CD1c-positive myeloid dendritic cell (primary cell): ENCODE data around the gene NOS1AP.

Source experiments
- DNase-seq: peaks from one replicate; pipeline ENCODE4 v3.0.0-alpha.2; 2016; ENCODE audit errors: extremely low spot score

The NOS1AP gene

GRCh38 chr1:162218546-162218945 lies 149.1 kb downstream of the NOS1AP start:
- no peak for DNase-seq

GRCh38 chr1:162218975-162219374 lies 149.5 kb downstream of the NOS1AP start:
- no peak for DNase-seq

GRCh38 chr1:162219461-162219860 lies 150.0 kb downstream of the NOS1AP start:
- no peak for DNase-seq

DNA sequence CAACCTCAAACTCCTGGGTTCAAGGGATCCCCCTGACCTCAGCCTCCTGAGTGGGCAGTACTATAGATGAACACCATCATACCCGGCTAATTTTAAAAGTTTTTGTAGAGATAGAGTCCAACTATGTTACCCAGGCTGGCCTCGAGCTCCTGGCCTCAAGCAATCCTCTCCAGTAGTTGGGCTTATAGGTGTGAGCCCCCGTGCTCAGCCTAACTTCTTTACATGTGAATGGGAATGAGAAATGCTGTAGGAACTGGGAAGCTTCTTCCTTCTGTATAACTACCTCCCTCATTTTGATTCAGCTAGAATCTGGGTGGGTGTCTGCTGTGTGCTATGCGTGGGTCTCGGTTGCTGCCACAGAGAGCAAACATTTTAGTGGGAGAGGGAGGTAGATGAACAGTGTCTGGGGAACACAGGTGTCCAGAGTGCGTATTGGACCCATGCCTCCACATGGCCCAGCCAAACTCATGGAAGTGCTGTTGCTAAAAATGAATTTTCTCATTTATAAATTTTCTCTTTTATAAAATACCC lies 150.6 kb downstream of the NOS1AP start:
- no peak for DNase-seq

- no peak for DNase-seq
Measured at GRCh38 chr1:162222014-162222413, 152.5 kb downstream of the NOS1AP start.

- DNase-seq = no peak
Measured at GRCh38 chr1:162222730-162223129, 153.2 kb downstream of the NOS1AP start.

DNA sequence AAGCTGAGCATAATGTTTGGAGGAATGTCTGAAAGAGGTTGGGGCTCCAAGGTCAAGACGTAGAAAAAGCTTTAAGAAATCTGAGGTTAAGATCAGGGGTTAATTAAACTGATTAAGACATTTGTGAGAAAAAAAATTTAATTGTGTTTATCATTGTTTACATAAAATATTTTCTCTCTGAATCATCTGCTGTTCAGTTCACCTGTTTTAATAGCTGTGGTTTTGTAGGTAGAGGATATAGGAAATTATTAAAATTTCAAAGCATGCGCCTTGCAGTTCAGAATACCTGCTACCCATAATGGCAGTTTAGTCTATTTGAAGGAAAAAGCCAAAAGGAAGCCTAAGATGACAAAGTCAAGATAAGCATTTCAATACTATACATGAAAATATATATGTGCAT lies 154.0 kb downstream of the NOS1AP start:
- DNase-seq = no peak

DNA sequence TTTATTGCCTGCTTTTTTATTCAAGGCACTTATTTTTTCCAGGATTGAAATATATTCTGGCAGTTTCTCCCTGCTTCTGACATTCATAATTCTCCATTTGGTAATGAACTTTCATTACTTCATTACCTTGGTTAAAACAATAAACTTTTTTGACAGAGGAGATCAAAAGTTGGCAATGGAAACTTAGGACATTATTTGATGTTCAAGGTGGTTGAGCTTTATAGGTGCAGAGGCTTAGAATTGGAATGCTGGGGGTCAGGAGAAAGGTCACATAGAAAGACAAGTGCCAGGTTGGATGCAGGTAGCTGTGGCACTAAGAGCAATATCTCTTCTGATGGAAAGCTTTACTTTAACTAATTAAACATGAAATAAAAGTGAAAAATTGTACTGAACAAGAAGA lies 154.8 kb downstream of the NOS1AP start:
- DNase-seq = no peak

DNA sequence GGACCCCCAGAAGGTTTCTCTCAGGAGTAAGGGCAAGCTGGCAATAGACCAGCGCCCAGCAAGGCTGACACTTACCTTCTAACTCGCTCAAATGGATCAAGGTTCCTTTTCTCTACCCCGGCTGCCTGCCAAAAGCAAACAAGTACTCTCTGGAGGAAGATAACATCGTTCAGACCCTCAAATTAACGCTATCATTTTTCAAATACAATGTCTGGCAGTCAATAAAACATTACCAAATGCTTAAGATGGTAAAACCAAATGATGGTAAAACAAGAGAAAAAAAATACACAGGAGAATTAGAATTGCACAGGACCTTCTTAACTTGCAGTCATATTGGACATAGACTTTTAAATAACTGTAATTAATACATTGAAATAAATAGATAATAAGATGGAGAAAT lies 159.1 kb downstream of the NOS1AP start:
- no peak for DNase-seq

GRCh38 chr1:162229549-162229948 lies 160.1 kb downstream of the NOS1AP start:
- peak; percentile 67 for DNase-seq

- DNase-seq = peak; percentile 11
Measured at GRCh38 chr1:162230096-162230495, 160.6 kb downstream of the NOS1AP start.

DNA sequence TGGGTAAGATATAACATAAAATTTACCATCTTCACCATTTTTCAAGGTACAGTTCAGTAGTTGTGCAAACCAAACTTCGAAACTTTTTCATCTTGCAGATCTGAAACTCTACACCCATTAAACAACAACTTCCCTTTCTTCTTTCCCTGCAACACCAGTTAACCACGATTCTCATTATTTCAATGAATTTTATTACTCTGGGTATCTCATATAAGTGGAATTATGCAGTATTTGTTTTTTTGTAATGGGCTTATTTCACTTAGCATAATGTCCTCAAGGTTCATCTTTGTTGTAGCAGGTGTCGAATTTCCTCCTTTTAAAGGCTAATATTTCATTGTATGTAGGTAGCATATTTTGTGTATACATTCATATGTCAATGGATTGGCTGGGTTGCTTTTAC lies 161.0 kb downstream of the NOS1AP start:
- peak; percentile 47 for DNase-seq

DNA sequence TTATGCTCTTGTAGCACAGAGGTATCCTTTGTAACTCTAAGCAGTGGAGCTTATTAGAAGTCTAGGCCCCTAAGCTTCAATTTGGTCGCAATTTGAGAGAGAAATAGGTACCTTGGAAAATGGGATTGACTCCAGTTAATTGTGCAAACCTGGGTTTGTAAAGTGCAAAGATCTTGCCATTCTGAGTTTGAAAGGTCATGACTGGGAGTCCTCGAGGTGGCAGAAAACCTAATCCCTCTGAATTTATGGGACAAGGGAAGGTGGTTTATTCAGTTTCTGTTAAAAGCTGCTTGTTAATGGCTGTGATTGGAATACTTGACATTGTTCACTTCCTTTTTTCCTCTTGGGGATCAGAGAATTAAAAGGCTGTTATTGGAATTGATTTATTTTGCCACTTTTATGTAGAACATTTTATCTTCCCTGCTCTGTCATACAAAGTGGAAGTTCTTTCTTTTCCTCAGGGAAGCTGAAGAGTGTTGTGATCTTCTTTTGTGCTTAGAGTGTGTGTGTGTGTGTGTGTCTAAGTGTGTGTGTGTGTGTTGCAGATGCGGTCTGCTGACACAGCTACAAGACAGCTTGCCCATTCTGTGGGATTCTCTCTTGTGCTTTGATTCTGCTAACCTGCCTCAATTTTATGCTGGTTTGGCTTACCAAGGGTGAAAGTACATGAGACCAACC lies 162.7 kb downstream of the NOS1AP start:
- no peak for DNase-seq

GRCh38 chr1:162233066-162233465 lies 163.6 kb downstream of the NOS1AP start:
- DNase-seq = no peak

DNA sequence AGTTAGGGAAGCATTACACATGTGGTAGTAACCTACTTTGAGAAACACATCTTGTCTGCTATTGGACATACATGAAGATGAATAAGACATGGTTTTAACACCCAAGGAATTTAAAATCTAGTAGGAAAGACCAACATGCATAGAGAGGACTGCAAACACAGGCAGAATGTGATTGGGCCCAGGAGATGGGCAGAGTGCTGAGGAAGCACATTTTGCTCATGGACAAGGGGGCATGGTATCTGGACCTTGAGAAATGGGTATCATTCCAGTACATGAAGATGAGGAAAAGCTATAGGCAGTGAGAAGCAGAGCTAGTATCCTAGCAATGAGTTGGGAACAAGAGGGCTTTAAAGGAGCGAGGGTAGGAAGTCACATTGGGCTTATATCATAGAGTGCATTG lies 164.4 kb downstream of the NOS1AP start:
- DNase-seq = no peak

DNA sequence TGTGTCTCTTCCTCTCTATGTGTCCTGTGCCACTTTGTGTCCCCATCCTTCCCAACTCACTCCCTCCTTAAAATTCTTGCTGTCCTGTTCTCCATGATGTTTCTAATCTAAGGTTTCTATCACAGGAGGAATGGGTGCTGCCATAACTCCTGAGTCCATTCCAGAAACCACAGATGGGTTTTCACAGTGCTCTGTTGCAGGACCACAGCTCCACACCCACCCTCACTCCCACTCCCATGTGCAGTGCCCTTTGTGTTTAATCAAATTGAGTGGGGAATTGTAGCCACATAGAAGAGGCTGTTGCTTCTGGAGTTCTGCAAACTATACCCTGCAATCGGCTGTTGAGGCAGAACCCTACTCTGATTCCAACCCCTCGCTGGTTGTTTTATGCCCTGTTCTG lies 165.1 kb downstream of the NOS1AP start:
- no peak for DNase-seq

- peak; percentile 51 for DNase-seq
Measured at GRCh38 chr1:162235241-162235800, 165.8 kb downstream of the NOS1AP start.

GRCh38 chr1:162236201-162236600 lies 166.7 kb downstream of the NOS1AP start:
- no peak for DNase-seq

DNA sequence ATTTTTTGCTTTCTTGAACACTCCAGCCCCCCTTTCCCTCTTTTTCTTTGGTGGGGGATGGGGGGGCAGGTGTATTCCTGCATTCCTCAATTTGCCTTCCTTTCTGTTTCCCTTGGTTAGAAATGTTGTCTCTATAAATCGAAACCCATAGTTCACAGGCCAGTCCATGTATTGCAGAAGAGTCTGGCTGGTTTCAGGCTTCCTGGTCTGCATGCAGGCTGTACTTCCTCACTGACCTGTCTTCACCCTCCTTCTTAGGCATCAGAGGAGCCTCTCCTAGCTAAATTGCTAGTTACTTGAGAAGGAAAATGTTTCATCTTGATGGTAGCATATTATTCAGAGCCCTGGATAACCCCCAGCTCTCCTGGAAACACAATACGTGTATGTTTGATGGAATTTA lies 167.1 kb downstream of the NOS1AP start:
- no peak for DNase-seq

DNA sequence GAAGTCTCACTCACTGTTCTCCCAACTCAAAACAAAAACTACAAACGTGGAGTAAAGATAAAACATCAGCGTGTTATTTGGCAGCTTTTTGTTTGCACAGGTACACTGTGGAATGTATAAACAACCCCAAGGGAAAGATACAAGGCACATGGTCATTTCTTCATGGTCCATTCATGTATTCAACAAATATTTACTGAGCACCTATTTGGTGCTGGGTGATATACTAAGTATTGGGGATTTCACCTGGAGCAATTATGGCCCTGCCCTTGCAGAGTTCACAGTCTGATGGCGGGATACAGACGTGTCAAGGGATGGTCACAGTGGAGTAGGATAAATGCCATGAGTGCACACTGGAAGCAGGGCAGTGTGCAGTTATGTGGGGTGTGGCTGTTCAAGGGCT lies 171.1 kb downstream of the NOS1AP start:
- no peak for DNase-seq

GRCh38 chr1:162242804-162243203 lies 173.3 kb downstream of the NOS1AP start:
- DNase-seq = no peak

GRCh38 chr1:162248854-162249535 lies 179.5 kb downstream of the NOS1AP start:
- DNase-seq = no peak
